GM18861 (cell line): Measurements from ENCODE around the gene JADE2.
A peak's percentile ranks its signal among the peaks of the same experiment; 100 is the strongest.
"Not testable (repeated sequence)": the region's sequence is repeated elsewhere in the genome, so short reads cannot be mapped to it uniquely, and the experiment has no call there.

Experiments used
- ATAC-seq: cut with Tn5 transposase; IDR thresholded peaks from one replicate; pipeline ENCODE4 v1.9.1; 2021; ENCODE audit not compliant: unreplicated experiment

Gene JADE2

DNA sequence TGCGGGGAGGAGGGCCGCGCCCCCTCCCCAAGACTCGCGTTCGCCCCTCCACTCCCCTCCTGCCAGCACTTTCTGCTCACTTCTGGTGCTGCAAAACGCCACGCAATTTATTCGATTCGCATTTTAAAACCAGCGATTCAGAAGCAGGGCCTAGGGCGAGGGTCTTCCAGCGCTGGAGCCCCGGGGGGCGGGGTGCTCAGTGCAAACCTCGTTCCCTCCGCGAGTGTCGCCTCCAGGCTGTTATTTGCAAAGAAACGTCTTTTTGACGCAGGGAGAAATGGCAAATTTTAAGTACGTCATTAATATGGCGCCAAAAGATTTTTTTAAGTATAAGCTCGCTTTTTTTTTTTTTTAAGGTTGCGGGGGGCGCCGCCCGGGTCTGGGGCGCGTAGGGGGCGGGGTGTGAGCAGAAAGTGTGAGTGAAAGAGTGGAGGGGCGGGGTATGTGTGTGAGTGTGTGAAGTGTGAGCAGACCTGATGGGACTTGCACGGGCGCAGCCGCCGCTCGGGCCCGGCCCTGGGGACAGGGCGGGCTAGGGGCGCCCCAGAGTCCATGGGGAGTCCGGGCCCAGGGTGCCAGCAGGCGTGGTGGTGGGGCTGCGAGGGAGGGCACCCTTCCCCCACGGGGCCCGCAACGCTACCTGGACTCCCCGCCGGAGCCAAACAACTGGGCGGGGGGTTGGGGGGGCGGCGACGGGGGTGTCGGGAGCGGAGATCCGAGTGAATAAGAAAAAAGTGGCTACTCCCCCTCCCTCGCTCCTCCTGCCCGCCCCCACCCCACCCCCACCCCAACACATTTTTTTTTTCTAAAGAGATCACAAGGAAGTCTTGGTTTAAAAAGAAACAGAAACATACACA is at the start of gene JADE2:
TSS of gene JADE2 (plus strand) at position 845 of the 857 bp plus-strand sequence. CDS start 10,188 bp downstream, outside the sequence.
- no peak for ATAC-seq

- ATAC-seq, result no peak
These were observed 47.8 kb upstream of the JADE2 start for GRCh38 chr5:134477462-134478245.

- no peak for ATAC-seq
These were observed 45.6 kb upstream of the JADE2 start for GRCh38 chr5:134479839-134480238.

GRCh38 chr5:134489227-134489944 is 36.1 kb upstream of the JADE2 start:
- no peak for ATAC-seq

- ATAC-seq, result no peak
These were observed 35.1 kb upstream of the JADE2 start for GRCh38 chr5:134490255-134490924.

DNA sequence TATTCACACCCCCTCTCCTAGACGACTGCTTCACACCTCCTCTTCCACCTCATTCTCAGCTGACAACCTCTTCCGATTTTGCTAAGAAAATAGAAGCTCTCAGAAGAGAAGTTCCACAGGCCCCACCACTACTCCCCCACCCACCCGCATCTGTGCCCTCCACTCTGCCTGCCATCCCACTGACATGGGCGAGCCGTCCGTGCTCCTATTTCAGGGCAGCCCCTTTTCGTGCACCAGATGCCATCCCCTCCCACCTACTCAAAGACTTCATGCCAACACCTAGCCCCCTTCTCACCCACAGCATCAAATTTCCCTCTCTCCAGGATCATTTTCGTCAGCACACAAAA is 34.6 kb upstream of the JADE2 start:
- ATAC-seq, result no peak

GRCh38 chr5:134491841-134492442 is 33.5 kb upstream of the JADE2 start:
- ATAC-seq, result no peak

DNA sequence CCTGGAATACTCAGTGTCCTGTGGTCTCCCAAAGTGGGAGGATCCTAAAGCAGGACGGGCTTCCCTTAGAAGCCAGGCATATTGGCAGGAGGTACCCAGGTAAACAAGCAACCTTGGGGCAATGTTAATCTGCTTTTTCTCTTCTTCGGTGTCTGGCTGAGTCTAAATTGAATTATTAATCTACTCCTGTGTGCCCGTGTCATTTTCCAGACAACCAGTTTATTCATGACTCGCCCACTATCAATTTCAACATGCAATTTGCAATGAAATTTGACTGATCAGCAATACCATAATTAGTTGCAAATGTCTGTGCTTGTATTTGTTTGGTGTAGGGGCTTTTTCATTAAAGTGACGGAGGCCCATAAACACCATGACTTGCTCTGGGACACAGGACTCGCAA is 32.9 kb upstream of the JADE2 start:
- no peak for ATAC-seq

- ATAC-seq, result no peak
These were observed 31.9 kb upstream of the JADE2 start for GRCh38 chr5:134493461-134494055.

DNA sequence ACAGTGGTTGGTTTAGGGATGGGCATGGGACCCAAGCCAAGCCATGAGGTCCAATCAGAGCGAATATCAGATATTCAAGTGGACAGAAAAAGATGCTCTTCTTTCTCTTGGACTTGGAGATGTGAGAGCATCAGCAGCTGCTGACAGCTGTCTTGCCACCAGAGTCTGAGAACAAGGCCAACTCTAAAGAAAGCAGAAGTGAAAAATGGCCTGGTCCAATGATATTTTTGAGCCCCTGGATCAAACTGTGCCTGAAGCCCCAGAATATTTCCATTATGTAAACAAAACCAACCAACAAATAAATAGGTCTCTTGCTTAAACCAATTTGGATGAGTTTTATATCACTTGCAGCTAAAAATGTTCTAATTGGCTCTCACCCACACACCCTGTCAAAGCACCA is 30.7 kb upstream of the JADE2 start:
- ATAC-seq, result no peak

DNA sequence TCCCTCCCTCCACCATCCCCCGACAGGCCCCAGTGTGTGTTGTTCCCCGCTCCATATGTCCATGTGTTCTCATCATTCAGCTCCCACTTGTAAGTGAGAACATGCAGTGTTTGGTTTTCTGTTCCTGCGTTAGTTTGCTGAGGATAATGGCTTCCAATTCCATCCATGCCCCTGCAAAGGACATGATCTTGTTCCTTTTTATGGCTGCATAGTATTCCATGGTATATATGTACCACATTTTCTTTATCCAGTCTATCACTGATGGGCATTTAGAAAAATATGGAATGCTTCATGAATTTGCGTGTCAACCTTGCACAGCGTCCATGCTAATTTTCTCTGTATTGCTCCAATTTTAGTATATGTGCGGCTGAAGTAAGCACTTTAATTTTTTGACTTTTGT is 25.6 kb upstream of the JADE2 start:
- not testable (repeated sequence) for ATAC-seq

GRCh38 chr5:134500699-134501430 is 24.6 kb upstream of the JADE2 start:
- no peak for ATAC-seq

GRCh38 chr5:134502259-134502658 is 23.2 kb upstream of the JADE2 start:
- ATAC-seq, result no peak

DNA sequence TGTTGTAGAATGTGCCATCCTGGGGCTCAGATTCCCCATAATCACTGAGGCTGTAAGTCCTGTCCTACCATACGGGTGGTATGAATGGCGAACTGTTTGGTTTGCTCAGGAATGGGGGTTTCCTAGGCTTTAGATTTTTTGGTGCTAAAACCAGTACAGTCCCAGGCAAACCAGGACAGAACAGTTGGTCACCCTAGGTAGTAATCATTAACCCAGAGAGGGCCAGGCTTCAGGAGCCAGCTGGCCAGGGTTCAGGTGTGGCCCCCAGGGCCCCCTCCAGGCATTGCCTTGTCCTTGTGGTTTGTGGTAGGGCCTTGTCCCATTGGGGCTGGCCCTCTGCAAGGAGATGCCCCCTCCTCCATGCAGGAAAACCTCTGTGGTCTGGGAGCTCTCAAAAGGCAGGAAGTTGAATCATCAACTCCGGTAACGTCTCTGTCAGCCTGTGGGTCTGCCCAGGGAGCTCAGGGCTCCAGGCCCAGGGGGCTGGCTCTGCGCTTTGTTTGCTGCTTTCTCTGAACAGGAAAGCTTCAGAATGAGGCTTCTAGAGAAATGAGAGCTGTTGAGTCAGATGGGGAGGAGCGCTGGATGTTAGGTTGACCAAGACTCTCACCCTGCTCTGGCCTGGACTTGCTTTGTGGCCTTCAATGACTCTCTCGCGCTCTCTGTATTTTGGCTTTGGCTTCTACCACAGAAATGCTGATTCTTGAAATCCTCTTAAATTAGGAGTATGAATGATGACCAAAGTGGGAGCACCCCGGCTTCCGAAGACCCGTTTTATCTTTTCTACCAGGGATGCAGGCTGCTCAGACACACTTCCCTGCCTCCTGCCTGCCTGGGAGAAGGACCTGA is 22.2 kb upstream of the JADE2 start:
- ATAC-seq, result peak; percentile 89

GRCh38 chr5:134503937-134504437 is 21.5 kb upstream of the JADE2 start:
- ATAC-seq, result no peak

GRCh38 chr5:134504629-134505300 is 20.7 kb upstream of the JADE2 start:
- no peak for ATAC-seq

- no peak for ATAC-seq
These were observed 19.1 kb upstream of the JADE2 start for GRCh38 chr5:134506054-134507039.
